Activated naive CD4-positive, alpha-beta T cell treated with anti-CD3 and anti-CD28 coated beads, Interleukin-2, amount 10 ng/mL, durations not matched to agents 7 days and 5 days (primary cell): ENCODE measurements around the gene FBXL15.
"Not testable (repeated sequence)": the region's sequence is repeated elsewhere in the genome, so short reads cannot be mapped to it uniquely, and the experiment has no call there.

Source experiments
- CTCF ChIA-PET: fragments of 350-600 bp; sonication (Branson Sonifier 250); formaldehyde crosslinking; loops from one replicate; lab custom pipeline; 2021; ENCODE audit warnings: antibody characterized with exemption; lab: Charles Lee
- DNase-seq: peaks from one replicate; pipeline ENCODE4 v3.0.0-alpha.2; 2020
- H3K27ac Mint-ChIP-seq: one replicate; pipeline ENCODE4 v1.8.0; 2021; ENCODE audit warnings: mild to moderate bottlenecking, moderate library complexity, mixed read lengths
- H3K27me3 Mint-ChIP-seq: one replicate; pipeline ENCODE4 v1.8.0; 2021; ENCODE audit warnings: mild to moderate bottlenecking, mixed read lengths
- H3K36me3 Mint-ChIP-seq: one replicate; pipeline ENCODE4 v1.8.0; 2021; ENCODE audit warnings: mixed read lengths
- H3K4me1 Mint-ChIP-seq: one replicate; pipeline ENCODE4 v1.8.0; 2021; ENCODE audit warnings: mixed read lengths
- H3K4me3 Mint-ChIP-seq: one replicate; pipeline ENCODE4 v1.8.0; 2021; ENCODE audit warnings: mild to moderate bottlenecking, moderate library complexity, mixed read lengths
- H3K9me3 Mint-ChIP-seq: one replicate; pipeline ENCODE4 v1.8.0; 2021; ENCODE audit warnings: mixed read lengths

Gene FBXL15

DNA sequence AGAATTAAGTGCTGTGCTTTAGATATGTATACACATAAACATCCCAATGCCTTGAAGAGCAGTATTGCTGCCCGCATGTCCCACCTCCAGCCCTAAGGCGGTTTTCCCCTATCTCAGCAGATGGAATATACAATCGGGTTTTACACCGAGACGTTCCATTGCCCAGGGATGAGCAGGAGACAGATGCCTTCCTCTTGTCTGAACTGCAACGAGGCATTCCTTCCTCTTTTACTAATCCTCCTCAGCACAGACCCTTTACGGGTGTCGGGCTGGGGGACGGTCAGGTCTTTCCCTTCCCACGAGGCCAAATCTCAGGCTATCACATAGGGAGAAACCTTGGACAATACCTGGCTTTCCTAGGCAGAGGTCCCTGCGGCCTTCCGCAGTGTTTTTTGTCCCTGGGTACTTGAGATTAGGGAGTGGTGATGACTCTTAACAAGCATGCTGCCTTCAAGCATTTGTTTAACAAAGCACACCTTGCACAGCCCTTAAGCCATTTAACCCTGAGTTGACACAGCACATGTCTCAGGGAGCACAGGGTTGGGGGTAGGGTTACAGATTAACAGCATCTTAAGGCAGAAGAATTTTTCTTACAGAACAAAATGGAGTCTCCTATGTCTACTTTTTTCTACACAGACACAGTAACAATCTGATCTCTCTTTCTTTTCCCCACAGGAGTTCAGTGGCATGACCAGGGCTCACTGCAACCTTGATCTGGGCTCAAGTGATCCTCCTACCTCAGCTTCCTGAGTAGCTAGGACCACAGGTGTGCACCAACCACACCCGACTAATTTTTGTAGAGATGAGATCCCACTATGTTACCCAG lies 34.2 kb downstream of the FBXL15 start:
- H3K9me3 Mint-ChIP-seq, H3K4me3 Mint-ChIP-seq, DNase-seq, H3K27ac Mint-ChIP-seq, H3K27me3 Mint-ChIP-seq, CTCF ChIA-PET: not testable (repeated sequence)
- Mint-ChIP-seq H3K36me3 (peaks cover 30% of the 10 kb centered on the region), H3K4me1 (peaks cover 26% of the 10 kb centered on the region)

DNA sequence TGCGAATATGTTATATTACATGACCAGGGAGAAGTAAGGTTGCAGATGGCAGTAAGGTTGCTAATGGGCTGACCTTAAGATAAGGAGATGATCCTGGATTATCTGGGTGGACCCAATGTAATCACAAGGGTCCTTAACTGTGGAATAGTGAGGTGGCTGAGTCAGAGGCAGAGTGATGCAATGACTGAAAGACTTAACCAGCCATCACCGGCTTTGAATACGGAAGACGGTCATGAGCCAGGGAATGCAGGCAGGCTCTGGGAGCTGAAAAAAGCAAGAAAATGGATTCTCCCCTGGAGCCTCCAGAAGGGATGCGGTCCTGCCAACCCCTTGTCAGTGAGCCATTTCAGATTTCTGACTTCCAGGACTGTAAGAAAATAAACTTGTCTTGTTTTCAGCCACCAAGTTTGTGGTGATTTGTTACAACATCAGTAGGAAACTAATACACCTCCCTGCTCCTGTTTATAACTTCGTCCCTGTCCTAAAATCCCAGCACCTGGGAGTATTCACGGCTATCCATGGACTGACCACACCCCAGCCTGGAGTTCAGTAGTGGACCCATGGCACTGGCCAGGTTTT lies 35.3 kb downstream of the FBXL15 start:
- Mint-ChIP-seq H3K36me3 (peaks cover 30% of the 10 kb centered on the region), H3K27me3 (no peaks in the 10 kb centered on the region), H3K27ac (no peak overlapping the region), H3K9me3 (no peaks in the 10 kb centered on the region), H3K4me1 (peaks cover 33% of the 10 kb centered on the region), H3K4me3 (no peak overlapping the region)
- no peak for DNase-seq
- CTCF ChIA-PET: no interaction called here

DNA sequence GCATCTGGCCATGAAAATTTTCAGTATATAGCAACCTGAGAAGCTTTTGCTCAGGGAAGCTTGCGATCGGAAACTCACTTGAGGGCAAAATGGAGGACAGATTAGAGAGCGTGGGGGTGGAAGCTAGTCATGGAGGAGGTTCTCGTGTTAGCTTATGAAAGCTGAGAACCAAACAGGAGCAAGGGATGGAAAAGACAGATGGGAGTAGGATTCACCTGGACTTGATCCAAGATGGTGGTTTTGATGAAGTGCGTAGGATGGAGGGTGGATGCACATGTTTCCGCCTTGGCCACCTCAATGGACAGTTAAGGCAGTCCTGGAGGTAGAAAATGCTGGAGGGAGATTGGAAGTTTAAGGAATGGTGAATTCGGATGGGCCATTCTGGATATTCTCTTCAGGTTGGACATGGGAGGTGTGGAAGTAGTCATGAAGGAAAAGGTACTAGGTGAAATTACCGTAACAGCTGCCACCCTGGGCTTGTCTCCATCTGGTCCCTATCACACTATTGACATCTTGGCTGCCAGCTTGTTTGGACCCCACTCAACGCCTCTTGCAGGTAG lies 37.0 kb downstream of the FBXL15 start:
- H3K9me3 Mint-ChIP-seq: no peaks in the 10 kb centered on the region
- no peak for DNase-seq
- H3K4me3 Mint-ChIP-seq: no peak overlapping the region
- CTCF ChIA-PET: no interaction called here
- peaks cover 21% of the 10 kb centered on the region for H3K36me3 Mint-ChIP-seq
- H3K27me3 Mint-ChIP-seq: peaks cover 9% of the 10 kb centered on the region
- peaks cover 36% of the 10 kb centered on the region for H3K4me1 Mint-ChIP-seq
- no peak overlapping the region for H3K27ac Mint-ChIP-seq

DNA sequence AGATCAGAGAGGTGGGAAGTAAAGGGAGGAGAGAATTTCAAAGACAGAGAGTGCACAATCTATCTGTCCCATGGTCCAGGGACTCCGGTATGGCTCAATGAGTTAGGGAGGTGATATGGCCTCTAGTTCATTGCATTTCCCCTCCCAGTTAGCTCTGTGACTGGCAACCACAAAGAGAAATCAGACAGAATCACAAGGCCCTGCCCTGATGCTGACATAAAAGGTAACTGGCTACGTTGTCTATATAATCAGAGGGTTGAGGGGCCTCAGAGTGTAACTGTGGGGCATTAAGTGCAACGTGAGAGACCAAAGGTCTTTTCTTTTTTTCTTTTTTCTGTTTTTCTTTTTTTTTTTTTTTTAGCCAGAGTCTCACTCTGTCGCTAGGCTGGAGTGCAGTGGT lies 38.0 kb downstream of the FBXL15 start:
- Mint-ChIP-seq H3K4me1 (peaks cover 35% of the 10 kb centered on the region), H3K9me3 (no peaks in the 10 kb centered on the region), H3K4me3 (no peak overlapping the region), H3K36me3 (peaks cover 15% of the 10 kb centered on the region), H3K27me3 (peaks cover 17% of the 10 kb centered on the region), H3K27ac (no peak overlapping the region)
- DNase-seq: no peak
- CTCF ChIA-PET: interaction anchor here (0.7 kb wide), 1 partner anchor 8 kb away, joined by 3 read pairs; no protein-coding TSS in a partner anchor

DNA sequence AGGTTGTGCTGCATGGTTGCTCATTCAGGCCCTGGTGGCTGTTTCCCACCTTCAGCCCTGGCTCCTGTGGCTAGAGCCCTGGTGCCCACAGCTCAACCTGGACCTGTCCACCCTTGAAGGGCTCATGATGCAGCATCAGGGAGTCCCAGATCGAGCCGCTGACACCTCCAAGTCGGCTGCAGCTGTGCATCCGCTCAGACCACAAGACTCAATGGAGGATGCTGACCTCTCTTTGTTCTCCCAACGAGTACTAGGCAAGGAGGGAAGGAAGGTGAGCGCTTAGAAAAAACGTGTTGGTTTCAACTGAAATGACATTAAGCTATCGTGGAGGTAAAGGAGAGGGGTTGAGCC lies 40.2 kb downstream of the FBXL15 start:
- CTCF ChIA-PET: interaction anchor here (0.7 to 4.0 kb wide), 6 partner anchors 18 to 231 kb away, joined by 3 to 16 read pairs (median 6); partner anchors contain the start of gene CUEDC2
- Mint-ChIP-seq H3K4me3 (peak overlapping the region; percentile 80), H3K4me1 (peaks cover 32% of the 10 kb centered on the region), H3K27ac (peak overlapping the region; percentile 16), H3K27me3 (peaks cover 17% of the 10 kb centered on the region), H3K36me3 (peaks cover 10% of the 10 kb centered on the region), H3K9me3 (no peaks in the 10 kb centered on the region)
- peak; percentile 35 for DNase-seq

DNA sequence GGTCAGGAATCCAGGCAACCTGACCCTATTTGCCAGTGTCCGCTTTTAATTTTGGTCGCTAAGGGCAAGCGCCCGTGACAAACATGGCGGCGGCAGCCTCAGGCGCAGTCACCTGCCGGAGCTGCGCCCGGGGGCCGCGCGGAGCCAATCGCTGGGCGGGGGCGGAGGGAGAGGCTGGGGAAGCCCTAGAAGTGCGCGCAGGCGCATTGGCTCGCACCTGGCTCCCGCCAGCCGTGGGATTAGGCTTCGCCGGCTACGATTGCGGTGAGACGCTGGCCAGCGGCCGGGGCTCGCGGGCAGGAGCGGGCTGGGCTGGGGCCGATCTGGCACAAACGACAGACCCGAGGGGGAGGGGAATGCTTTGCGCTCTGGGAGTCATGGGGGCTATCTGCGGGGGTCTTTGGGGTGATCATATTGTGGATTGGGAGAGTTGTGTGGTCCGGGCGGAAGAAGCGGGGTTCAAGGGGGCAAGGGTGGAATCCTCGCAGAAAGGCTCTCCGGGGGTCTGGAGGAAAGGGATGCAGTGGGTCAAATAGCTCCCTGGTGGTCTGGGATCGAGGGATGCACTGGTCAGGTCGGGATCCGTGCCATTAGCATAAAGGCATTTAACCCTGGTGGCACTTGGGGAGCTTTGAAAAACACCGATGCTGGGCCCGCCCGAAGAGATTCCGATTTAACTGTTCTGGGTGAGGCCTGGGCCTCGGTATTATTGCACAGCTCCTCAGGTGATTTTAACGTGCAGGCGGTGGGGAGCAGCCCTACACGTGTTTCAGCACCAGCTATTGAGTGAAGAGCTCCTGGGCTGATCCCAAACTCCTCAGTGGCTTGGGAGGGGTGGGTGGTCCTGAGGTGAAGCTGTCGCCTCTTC lies 40.8 kb downstream of the FBXL15 start:
- H3K4me3 Mint-ChIP-seq: peak overlapping the region; percentile 80
- CTCF ChIA-PET: interaction anchor here (0.7 to 4.0 kb wide), 10 partner anchors 11 to 232 kb away, joined by 3 to 16 read pairs (median 4); partner anchors contain the start of genes ACTR1A, C10orf95 and CUEDC2
- DNase-seq: peak; percentile 96
- peak overlapping the region; percentile 46 for H3K27ac Mint-ChIP-seq
- peaks cover 17% of the 10 kb centered on the region for H3K27me3 Mint-ChIP-seq
- no peaks in the 10 kb centered on the region for H3K9me3 Mint-ChIP-seq
- peaks cover 4% of the 10 kb centered on the region for H3K36me3 Mint-ChIP-seq
- H3K4me1 Mint-ChIP-seq: peaks cover 32% of the 10 kb centered on the region

DNA sequence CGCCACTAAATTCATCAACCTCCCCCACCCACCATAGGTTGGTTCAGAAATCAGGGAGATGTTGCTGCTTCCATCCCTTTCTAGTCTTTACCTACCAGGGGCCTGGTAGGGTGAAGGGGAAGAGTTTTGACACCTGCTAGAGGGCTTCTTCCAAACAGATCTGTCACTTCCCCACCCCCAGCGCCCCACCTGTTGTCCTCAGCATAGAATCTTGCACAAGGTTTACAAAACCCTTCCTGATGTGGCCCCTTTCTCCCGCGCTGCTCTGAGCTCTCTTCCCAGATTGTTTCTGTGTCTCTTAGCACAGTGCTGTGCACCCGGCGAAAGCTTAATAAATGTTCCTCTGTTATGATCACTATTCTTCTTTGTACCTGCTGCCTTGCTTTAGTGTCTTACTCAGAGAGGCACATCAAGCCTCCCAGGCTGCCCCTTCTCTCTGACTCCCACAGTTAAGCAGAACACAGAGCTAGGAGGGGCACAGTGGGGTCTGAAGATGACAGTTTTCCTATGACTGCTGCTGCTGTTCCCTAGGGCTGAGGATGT lies 41.9 kb downstream of the FBXL15 start:
- Mint-ChIP-seq H3K4me1 (peaks cover 32% of the 10 kb centered on the region), H3K36me3 (peaks cover 2% of the 10 kb centered on the region), H3K27me3 (peaks cover 17% of the 10 kb centered on the region), H3K9me3 (no peaks in the 10 kb centered on the region), H3K4me3 (peak overlapping the region; percentile 38), H3K27ac (no peak overlapping the region)
- DNase-seq: no peak
- CTCF ChIA-PET: interaction anchor here (0.8 to 4.0 kb wide), 6 partner anchors 9 to 64 kb away, joined by 3 to 16 read pairs (median 7); partner anchors contain the start of genes ACTR1A and C10orf95

DNA sequence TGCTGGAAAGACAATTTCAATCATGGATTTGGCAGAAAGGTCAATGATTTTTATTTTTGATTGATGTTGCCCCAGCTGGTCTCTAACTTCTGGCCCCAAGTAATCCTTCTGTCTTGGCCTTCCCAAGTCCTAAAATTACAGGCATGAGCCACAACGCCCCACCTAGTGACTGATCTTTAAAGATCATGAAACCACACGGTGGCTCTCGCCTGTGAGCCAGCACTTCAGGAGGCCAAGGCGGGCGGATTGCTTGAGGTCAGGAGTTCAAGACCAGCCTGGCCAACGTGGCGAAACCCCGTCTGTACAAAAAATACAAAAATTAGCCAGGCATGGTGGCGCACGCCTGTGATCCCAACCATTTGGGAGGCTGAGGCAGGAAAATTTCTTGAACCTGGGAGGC lies 43.3 kb downstream of the FBXL15 start:
- no peaks in the 10 kb centered on the region for H3K9me3 Mint-ChIP-seq
- CTCF ChIA-PET: interaction anchor here (2.4 to 4.0 kb wide), 2 partner anchors 13 to 15 kb away, joined by 9 to 16 read pairs; partner anchors contain the start of gene C10orf95
- peaks cover under 1% of the 10 kb centered on the region for H3K36me3 Mint-ChIP-seq
- peaks cover 17% of the 10 kb centered on the region for H3K27me3 Mint-ChIP-seq
- H3K4me1 Mint-ChIP-seq: peaks cover 32% of the 10 kb centered on the region
- no peak overlapping the region for H3K27ac Mint-ChIP-seq
- no peak for DNase-seq
- no peak overlapping the region for H3K4me3 Mint-ChIP-seq

DNA sequence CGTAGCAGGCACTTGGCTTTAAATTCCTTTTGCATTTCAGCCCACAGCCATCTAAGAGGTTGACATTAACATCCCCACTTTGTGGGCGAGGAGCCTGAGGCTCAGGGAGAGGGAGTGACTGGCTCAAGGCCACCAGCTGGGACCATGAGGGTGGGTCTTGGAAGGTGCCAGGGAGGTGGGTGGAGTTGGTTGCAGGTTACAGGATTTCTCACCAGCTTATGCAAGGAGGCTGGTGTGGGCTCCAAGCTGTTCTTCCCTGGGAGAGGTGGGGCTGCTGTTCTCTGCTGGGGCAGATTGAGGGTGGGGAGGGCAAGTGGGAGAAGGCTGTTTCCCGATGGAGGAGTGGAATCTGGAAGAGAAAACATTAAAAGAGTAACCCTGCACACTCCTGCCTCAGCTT lies 44.8 kb downstream of the FBXL15 start:
- CTCF ChIA-PET: no interaction called here
- Mint-ChIP-seq H3K4me1 (peaks cover 33% of the 10 kb centered on the region), H3K27ac (no peak overlapping the region), H3K27me3 (peaks cover 17% of the 10 kb centered on the region), H3K9me3 (no peaks in the 10 kb centered on the region), H3K36me3 (peaks cover 5% of the 10 kb centered on the region), H3K4me3 (no peak overlapping the region)
- no peak for DNase-seq

DNA sequence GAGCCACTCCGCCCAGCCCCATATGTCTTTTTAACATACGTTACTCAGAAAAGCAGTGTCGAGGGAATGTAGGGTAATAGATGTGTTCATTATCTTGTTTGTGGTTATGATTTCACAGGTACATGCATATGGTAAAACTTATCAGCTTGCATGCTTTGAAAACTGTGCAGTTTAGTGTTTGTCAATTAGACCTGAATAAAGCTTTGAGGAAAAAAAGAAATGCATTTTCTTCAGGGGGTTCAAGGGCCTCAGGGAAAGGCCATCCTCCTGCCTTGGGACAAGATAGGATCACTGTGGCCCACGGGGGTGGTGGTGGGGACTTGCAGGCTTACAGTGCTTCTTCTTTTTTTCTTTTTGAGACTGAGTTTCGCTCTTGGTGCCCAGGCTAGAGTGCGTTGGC lies 46.7 kb downstream of the FBXL15 start:
- H3K27me3 Mint-ChIP-seq: peaks cover 11% of the 10 kb centered on the region
- H3K4me3 Mint-ChIP-seq: no peak overlapping the region
- CTCF ChIA-PET: interaction anchor here (1.1 kb wide), 1 partner anchor 17 kb away, joined by 3 read pairs; no protein-coding TSS in a partner anchor
- no peaks in the 10 kb centered on the region for H3K9me3 Mint-ChIP-seq
- H3K36me3 Mint-ChIP-seq: peaks cover 5% of the 10 kb centered on the region
- no peak overlapping the region for H3K27ac Mint-ChIP-seq
- H3K4me1 Mint-ChIP-seq: peaks cover 15% of the 10 kb centered on the region
- no peak for DNase-seq

DNA sequence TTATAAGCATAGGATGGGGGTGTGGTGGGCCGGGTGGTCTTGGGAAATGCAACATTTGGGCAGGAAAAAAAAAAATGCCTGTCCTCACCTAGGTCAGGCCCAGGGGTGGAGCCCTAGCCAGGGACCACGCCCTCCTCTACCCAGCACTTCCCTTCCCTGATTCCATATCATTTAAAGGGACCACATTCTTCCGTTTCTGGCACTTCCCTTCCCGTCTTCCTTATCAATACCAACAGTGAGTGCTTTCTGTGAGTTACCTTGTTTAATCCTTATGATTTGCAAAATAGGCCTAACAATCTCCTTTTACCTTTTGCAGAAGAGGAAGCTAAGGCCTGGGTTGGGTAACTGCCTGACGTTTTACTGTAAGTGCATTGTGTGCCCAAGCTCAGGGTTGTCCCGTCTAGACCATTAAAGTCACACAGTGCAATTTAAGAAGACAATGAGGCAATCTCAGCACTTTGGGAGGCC lies 47.4 kb downstream of the FBXL15 start:
- Mint-ChIP-seq H3K4me3 (no peak overlapping the region), H3K27ac (no peak overlapping the region), H3K9me3 (no peaks in the 10 kb centered on the region), H3K4me1 (peaks cover 13% of the 10 kb centered on the region), H3K36me3 (peaks cover 8% of the 10 kb centered on the region), H3K27me3 (peaks cover 5% of the 10 kb centered on the region)
- no peak for DNase-seq
- CTCF ChIA-PET: interaction anchor here (2.5 kb wide), 1 partner anchor 10 kb away, joined by 13 read pairs; no protein-coding TSS in a partner anchor

DNA sequence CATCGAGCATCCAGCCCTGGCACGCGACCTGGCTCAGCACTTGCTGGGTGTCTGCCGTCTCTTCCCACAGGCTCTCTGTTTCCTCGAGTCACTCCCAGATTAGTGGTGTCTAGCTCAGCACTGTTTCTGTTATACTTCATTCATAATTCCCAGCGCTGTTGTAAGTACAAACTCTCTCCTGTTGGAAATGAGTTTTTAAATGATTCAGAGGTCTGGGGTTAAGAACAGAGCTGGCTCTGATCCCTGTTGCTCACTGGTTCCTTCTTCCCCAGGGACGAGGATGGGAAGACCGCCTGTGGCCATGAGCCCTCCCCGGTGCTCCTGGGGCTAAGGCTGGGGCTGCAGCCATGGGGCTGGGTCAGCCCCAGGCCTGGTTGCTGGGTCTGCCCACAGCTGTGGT lies 48.0 kb downstream of the FBXL15 start:
- no peak overlapping the region for H3K4me3 Mint-ChIP-seq
- no peak overlapping the region for H3K27ac Mint-ChIP-seq
- DNase-seq: no peak
- H3K36me3 Mint-ChIP-seq: peaks cover 12% of the 10 kb centered on the region
- H3K4me1 Mint-ChIP-seq: peaks cover 16% of the 10 kb centered on the region
- H3K9me3 Mint-ChIP-seq: no peaks in the 10 kb centered on the region
- CTCF ChIA-PET: interaction anchor here (1.0 to 2.5 kb wide), 3 partner anchors 10 to 117 kb away, joined by 3 to 13 read pairs (median 3); partner anchors contain the start of gene C10orf95
- H3K27me3 Mint-ChIP-seq: no peaks in the 10 kb centered on the region
